ENCODE measurements around the gene DRAM2.

Gene DRAM2

GRCh38 chr1:111139956-111140679 lies at the start of gene DRAM2, which contains the start of gene CEPT1:
Gene DRAM2 (minus strand): TSS chr1:111140093. CDS start chr1:111131554, 8,539 bp downstream.
Gene CEPT1 (plus strand): TSS chr1:111140223. CDS start chr1:111147715, 7,492 bp downstream.
- DNase-seq (ENCODE audit: low read depth, low spot score), result peak; percentile 92

GRCh38 chr1:111184663-111185062 lies 44.8 kb upstream of the DRAM2 start:
- no peak for DNase-seq (ENCODE audit: low read depth, low spot score)

GRCh38 chr1:111183308-111184069 lies 43.6 kb upstream of the DRAM2 start:
- DNase-seq (ENCODE audit: low read depth, low spot score), result no peak

- no peak for DNase-seq (ENCODE audit: low read depth, low spot score)
Measured at GRCh38 chr1:111182052-111182451, 42.2 kb upstream of the DRAM2 start.

GRCh38 chr1:111179968-111180533 lies 40.2 kb upstream of the DRAM2 start:
- no peak for DNase-seq (ENCODE audit: low read depth, low spot score)

- no peak for DNase-seq (ENCODE audit: low read depth, low spot score)
Measured at GRCh38 chr1:111176678-111177077, 36.8 kb upstream of the DRAM2 start.

- DNase-seq (ENCODE audit: low read depth, low spot score), result no peak
Measured at GRCh38 chr1:111175349-111175748, 35.5 kb upstream of the DRAM2 start.

- no peak for DNase-seq (ENCODE audit: low read depth, low spot score)
Measured at GRCh38 chr1:111174070-111174469, 34.2 kb upstream of the DRAM2 start.

GRCh38 chr1:111172463-111172862 lies 32.6 kb upstream of the DRAM2 start:
- no peak for DNase-seq (ENCODE audit: low read depth, low spot score)

GRCh38 chr1:111164151-111164550 lies 24.3 kb upstream of the DRAM2 start:
- no peak for DNase-seq (ENCODE audit: low read depth, low spot score)

- DNase-seq (ENCODE audit: low read depth, low spot score), result no peak
Measured at GRCh38 chr1:111163363-111163762, 23.5 kb upstream of the DRAM2 start.

GRCh38 chr1:111162488-111162880 lies 22.6 kb upstream of the DRAM2 start:
- DNase-seq (ENCODE audit: low read depth, low spot score), result no peak

- DNase-seq (ENCODE audit: low read depth, low spot score), result no peak
Measured at GRCh38 chr1:111161843-111162487, 22.1 kb upstream of the DRAM2 start.

GRCh38 chr1:111157431-111157830 lies 17.5 kb upstream of the DRAM2 start:
- no peak for DNase-seq (ENCODE audit: low read depth, low spot score)

- no peak for DNase-seq (ENCODE audit: low read depth, low spot score)
Measured at GRCh38 chr1:111154021-111154999, 14.4 kb upstream of the DRAM2 start.

- no peak for DNase-seq (ENCODE audit: low read depth, low spot score)
Measured at GRCh38 chr1:111151838-111152237, 11.9 kb upstream of the DRAM2 start.

- DNase-seq (ENCODE audit: low read depth, low spot score), result no peak
Measured at GRCh38 chr1:111148376-111148881, 8.5 kb upstream of the DRAM2 start.

- DNase-seq (ENCODE audit: low read depth, low spot score), result no peak
Measured at GRCh38 chr1:111147948-111148347, 8.1 kb upstream of the DRAM2 start.

GRCh38 chr1:111145963-111146768 lies 6.3 kb upstream of the DRAM2 start:
- DNase-seq (ENCODE audit: low read depth, low spot score), result no peak

- no peak for DNase-seq (ENCODE audit: low read depth, low spot score)
Measured at GRCh38 chr1:111145542-111145941, 5.6 kb upstream of the DRAM2 start.

Measured in iPS DF 19.7 (cell line).